PFSK-1 (cell line): ENCODE measurements around the gene PIGV.
A peak's percentile ranks its signal among the peaks of the same experiment; 100 is the strongest.

Experiments used
- FOXP2 ChIP-seq: optimal IDR thresholded peaks from 2 replicates; pipeline ENCODE3; 2011; ENCODE audit warnings: borderline replicate concordance, control low read depth, inconsistent platforms; ENCODE audit not compliant: insufficient read depth; ENCODE audit errors: extremely low read length, extremely low read depth
- POLR2AphosphoS5 ChIP-seq: IDR thresholded peaks from 2 replicates; pipeline ENCODE4 v1.6.1; 2012; ENCODE audit warnings: low read depth, mild to moderate bottlenecking, control low read depth, low read length, moderate library complexity
- SIN3A ChIP-seq: IDR thresholded peaks from 2 replicates; pipeline ENCODE4 v1.6.1; 2012; ENCODE audit warnings: mild to moderate bottlenecking, low read length, moderate library complexity, borderline replicate concordance; ENCODE audit not compliant: insufficient read depth
- TAF1 ChIP-seq: IDR thresholded peaks from 2 replicates; pipeline ENCODE4 v1.6.1; 2012; ENCODE audit warnings: low read length, control low read depth, borderline replicate concordance; ENCODE audit not compliant: insufficient read depth
- TF ChIP-seq, protein P1 (sequence below), 2 experiments: IDR thresholded peaks; 2 replicates each; pipeline versions ENCODE4 v1.6.1 to v1.8.0; 2011 to 2012; ENCODE audit warnings: low read depth in 2 of 2, low read length in 2 of 2, control low read depth in 1 of 2, inconsistent platforms in 1 of 2, mild to moderate bottlenecking in 1 of 2, moderate library complexity in 1 of 2; ENCODE audit not compliant: insufficient read depth in 1 of 2

PIGV gene

GRCh38 chr1:26744075-26744959 lies 43.4 kb upstream of the PIGV start:
- TF ChIP-seq TAF1 (no peak), POLR2AphosphoS5 (no peak), FOXP2 (peak; percentile 60), SIN3A (0 out of 2 replicates have a peak, but pooled peaks have one; percentile 78)
- TF ChIP-seq, protein P1, sequence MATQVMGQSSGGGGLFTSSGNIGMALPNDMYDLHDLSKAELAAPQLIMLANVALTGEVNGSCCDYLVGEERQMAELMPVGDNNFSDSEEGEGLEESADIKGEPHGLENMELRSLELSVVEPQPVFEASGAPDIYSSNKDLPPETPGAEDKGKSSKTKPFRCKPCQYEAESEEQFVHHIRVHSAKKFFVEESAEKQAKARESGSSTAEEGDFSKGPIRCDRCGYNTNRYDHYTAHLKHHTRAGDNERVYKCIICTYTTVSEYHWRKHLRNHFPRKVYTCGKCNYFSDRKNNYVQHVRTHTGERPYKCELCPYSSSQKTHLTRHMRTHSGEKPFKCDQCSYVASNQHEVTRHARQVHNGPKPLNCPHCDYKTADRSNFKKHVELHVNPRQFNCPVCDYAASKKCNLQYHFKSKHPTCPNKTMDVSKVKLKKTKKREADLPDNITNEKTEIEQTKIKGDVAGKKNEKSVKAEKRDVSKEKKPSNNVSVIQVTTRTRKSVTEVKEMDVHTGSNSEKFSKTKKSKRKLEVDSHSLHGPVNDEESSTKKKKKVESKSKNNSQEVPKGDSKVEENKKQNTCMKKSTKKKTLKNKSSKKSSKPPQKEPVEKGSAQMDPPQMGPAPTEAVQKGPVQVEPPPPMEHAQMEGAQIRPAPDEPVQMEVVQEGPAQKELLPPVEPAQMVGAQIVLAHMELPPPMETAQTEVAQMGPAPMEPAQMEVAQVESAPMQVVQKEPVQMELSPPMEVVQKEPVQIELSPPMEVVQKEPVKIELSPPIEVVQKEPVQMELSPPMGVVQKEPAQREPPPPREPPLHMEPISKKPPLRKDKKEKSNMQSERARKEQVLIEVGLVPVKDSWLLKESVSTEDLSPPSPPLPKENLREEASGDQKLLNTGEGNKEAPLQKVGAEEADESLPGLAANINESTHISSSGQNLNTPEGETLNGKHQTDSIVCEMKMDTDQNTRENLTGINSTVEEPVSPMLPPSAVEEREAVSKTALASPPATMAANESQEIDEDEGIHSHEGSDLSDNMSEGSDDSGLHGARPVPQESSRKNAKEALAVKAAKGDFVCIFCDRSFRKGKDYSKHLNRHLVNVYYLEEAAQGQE (IDR thresholded peaks at IDR 0.05; ENCODE audit: insufficient read depth in 1 of 2, low read depth in 2 of 2, low read length in 2 of 2) = peak in 1 of 2 experiments; percentile 52; a peak in 1 of 4 replicates

- no peak for TF ChIP-seq POLR2AphosphoS5
- TF ChIP-seq FOXP2 = no peak
- TF ChIP-seq, protein P1 (IDR thresholded peaks at IDR 0.05; ENCODE audit: insufficient read depth in 1 of 2, low read depth in 2 of 2, low read length in 2 of 2) = no peak
- TF ChIP-seq TAF1 = no peak
- TF ChIP-seq SIN3A = no peak
Observed at GRCh38 chr1:26745191-26745590, 42.6 kb upstream of the PIGV start.

GRCh38 chr1:26747048-26747447 lies 40.7 kb upstream of the PIGV start:
- TF ChIP-seq FOXP2 (no peak), TAF1 (no peak)

- TF ChIP-seq POLR2AphosphoS5 = no peak
- no peak for TF ChIP-seq FOXP2
- no peak for TF ChIP-seq SIN3A
- TF ChIP-seq, protein P1 (IDR thresholded peaks at IDR 0.05; ENCODE audit: insufficient read depth in 1 of 2, low read depth in 2 of 2, low read length in 2 of 2) = no peak
- TF ChIP-seq TAF1 = no peak
Observed at GRCh38 chr1:26748351-26748750, 39.4 kb upstream of the PIGV start.

- no peak for TF ChIP-seq POLR2AphosphoS5
- no peak for TF ChIP-seq TAF1
- TF ChIP-seq, protein P1 (IDR thresholded peaks at IDR 0.05; ENCODE audit: insufficient read depth in 1 of 2, low read depth in 2 of 2, low read length in 2 of 2) = no peak
- TF ChIP-seq SIN3A = no peak
- no peak for TF ChIP-seq FOXP2
Observed at GRCh38 chr1:26749458-26749857, 38.3 kb upstream of the PIGV start.
